Cerebellar cortex (tissue), 1 donor: ENCODE data around the gene GNG8.

Experiments
- DNase-seq: peaks from one replicate; pipeline ENCODE4 v3.0.0-alpha.2; 2015; ENCODE audit warnings: low spot score

Gene GNG8

DNA sequence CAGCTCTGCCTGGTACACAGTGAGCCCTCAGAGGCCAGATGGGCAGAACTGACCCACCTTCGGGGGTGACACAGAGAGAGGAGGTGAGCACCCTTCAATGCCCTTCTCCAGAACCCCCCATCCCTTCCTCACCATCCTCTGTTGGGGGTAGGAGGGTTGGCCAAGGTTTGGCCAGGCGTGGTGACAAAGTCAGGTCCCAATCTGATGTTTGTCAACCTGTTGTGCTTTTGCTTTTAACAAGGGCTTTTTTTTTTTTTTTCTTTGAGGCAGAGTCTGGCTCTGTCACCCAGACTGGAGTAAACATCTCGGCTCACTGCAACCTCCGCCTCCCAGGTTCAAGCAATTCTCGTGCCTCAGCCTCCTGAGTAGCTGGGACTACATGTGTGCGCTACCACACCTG lies 18.4 kb downstream of the GNG8 start:
- no peak for DNase-seq

GRCh38 chr19:46616631-46617322 lies 19.2 kb downstream of the GNG8 start:
- peak; percentile 71 for DNase-seq

DNA sequence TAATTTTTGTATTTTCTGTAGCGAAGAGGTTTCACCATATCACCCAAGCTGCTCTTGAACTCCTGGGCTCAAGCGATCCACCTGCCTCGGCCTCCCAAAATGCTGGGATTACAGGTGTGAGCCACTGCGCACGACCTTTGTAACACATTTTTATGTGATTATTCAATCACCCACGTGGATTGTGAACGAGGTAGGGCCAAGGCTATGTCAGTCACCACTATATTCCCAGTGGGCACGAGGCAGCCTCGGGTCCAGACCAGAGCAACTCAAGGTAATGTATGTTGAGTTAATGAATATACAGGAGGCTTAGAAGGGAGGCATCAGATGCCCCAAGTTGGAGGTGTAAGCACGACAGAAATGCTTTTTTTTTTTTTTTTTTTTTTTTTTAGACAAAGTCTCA lies 20.0 kb downstream of the GNG8 start:
- DNase-seq: no peak

DNA sequence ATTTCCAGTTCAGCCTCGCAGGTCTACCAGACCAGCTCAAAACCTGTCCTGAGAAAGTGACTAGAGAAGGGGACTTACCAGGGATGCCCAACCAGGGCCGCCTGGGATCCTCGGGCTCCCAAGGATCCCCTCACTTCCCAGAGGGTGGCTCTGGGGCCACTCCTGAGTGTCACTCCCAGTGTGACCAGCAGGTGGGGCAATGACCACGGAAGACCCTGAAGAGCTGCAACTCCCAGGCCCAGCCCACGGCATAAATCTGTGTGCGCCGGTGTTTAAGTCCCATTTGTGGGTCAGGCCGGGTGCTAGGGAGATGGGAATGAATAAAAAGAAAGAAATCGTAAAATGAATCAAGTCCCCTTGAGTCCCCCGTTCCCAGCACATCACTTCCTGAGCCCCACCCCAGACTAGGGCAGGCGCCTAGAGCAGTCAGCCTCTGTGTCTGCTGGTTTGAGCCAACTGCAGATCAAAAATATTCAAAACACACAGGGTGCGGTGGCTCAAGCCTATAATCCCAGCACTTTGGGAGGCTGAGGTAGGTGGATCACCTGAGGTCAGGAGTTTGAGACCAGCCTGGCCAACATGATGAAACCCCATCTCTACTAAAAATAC lies 21.8 kb downstream of the GNG8 start:
- DNase-seq: peak; percentile 85

- DNase-seq: no peak
Measured at GRCh38 chr19:46613525-46613924, 22.5 kb downstream of the GNG8 start.

DNA sequence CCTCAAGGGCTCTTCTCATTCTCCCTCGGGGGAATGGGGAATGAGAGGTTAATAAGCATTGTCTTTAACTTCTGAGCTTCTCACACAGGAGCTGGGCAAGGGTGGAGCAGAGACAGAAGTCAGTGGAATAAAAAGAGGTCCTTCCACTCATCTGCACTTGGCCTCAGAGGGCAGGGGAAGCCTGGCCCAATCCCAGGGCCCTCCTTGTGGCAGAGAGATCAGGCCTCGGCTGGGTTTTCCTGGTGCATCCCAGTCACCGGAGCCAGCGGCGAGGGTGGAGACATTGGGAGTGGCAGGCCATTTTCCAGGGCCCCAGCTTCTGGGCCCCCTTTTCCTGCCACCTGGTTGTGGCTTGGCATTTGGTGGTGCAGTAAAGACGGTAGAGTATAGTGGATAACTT lies 24.2 kb downstream of the GNG8 start:
- no peak for DNase-seq

DNA sequence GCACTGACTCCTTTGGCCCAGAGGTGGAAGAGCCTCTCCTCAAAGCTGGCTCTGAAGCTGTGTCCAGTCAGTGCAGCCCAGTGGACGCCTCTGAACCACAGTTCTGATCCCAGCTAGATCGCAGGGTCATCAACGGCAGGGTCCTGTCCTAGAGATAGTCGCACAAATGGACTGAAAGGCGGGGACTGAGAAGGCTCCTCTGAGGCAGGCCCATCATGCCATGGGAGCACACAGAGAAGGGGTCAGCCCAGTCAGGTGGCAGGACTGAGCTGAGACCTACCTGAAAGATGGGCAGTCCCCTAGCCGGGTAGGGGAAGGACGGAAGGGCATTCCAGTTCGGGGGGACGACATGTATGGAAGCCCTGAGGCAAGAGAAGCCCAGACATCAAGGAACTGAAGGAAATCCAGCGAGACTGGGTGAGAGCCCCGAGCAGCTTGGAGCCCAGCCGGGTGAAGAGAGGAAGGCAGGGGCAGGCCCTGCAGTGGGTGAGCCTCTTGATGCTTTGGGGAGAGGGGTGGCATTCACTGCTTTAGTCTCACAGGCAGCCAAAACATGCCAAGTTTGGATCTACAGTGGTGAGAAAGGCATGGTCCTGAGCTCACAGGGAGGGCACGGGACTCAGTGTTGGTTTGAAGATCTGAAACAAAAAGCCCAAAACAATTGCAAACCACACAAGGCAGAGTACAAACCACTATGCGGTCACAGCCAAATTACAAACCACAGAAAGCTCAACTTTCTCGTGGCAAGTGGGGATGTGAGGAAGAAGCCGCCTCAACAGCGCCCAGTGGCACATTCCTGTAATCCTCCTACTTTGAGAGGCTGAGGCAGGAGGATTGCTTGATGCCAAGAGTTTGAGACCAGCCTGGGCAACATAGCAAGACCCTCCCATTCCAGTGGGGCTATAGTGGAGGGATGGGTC lies 24.9 kb downstream of the GNG8 start:
- no peak for DNase-seq

- DNase-seq: no peak
Measured at GRCh38 chr19:46610413-46610775, 25.6 kb downstream of the GNG8 start.

DNA sequence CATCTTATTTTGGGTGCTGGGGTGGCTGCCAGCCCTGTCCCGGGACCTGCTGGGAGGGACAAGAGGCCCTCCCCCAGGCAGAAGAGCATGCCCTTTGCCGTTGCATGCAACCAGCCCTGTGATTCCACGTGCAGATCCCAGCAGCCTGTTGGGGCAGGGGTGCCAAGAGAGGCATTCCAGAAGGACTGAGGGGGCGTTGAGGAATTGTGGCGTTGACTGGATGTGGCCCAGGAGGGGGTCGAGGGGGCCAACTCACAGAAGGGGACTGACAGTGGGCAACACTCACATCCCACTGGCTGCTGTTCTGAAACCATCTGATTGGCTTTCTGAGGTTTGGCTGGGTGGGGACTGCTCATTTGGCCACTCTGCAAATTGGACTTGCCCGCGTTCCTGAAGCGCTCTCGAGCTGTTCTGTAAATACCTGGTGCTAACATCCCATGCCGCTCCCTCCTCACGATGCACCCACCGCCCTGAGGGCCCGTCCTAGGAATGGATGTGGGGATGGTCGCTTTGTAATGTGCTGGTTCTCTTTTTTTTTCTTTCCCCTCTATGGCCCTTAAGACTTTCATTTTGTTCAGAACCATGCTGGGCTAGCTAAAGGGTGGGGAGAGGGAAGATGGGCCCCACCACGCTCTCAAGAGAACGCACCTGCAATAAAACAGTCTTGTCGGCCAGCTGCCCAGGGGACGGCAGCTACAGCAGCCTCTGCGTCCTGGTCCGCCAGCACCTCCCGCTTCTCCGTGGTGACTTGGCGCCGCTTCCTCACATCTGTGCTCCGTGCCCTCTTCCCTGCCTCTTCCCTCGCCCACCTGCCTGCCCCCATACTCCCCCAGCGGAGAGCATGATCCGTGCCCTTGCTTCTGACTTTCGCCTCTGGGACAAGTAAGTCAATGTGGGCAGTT lies 26.2 kb downstream of the GNG8 start:
- DNase-seq: no peak

DNA sequence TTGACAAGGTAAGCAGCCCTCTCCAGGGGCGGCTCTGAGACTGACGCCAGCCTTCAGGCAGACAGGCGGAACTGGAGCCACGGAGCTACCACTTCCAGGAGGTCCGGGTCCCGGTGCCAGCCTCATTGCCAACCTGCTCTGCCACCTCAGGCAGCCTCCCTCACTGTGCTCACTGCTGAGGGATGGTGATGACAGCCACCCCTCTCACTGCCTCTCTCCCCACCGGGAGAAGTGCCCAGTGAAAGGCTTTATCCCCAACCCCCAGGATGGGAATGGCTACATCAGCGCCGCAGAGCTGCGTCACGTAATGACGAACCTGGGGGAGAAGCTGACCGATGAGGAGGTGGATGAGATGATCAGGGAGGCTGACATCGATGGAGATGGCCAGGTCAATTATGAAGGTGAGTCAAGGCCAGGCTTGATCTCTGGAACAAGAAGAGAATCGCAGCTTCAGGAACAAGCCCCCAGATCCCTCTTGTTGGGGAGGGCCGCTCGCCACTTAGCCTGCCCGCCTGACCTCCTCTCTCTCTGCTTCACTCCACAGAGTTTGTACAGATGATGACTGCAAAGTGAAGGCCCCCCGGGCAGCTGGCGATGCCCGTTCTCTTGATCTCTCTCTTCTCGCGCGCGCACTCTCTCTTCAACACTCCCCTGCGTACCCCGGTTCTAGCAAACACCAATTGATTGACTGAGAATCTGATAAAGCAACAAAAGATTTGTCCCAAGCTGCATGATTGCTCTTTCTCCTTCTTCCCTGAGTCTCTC lies 27.2 kb downstream of the GNG8 start:
- DNase-seq: no peak

GRCh38 chr19:46608178-46608577 lies 27.8 kb downstream of the GNG8 start:
- no peak for DNase-seq

GRCh38 chr19:46607448-46607841 lies 28.6 kb downstream of the GNG8 start:
- no peak for DNase-seq

- DNase-seq: no peak
Measured at GRCh38 chr19:46606681-46607447, 29.1 kb downstream of the GNG8 start.

DNA sequence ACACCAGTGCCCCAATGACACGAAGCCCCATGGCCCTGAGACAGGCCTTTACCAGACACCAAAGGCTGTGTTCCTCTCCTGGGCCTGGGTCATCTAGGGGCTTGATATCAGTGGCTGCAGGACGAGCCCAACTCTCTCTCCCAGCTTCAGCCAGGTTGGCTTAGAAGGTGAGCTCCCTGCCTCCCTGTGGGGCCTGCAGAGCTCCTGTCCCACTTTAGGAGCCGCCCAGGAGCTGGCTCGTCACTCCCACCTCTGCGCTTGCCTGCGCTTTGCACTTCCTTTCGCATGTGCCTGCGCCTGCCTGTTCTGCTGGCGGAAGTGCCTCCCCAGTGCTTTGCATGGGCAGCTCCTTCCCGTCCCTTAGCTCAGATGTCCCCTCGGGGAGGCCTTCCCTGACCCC lies 30.0 kb downstream of the GNG8 start:
- DNase-seq: no peak

GRCh38 chr19:46605356-46605821 lies 30.6 kb downstream of the GNG8 start:
- DNase-seq: no peak

- DNase-seq: no peak
Measured at GRCh38 chr19:46604781-46605355, 31.1 kb downstream of the GNG8 start.

DNA sequence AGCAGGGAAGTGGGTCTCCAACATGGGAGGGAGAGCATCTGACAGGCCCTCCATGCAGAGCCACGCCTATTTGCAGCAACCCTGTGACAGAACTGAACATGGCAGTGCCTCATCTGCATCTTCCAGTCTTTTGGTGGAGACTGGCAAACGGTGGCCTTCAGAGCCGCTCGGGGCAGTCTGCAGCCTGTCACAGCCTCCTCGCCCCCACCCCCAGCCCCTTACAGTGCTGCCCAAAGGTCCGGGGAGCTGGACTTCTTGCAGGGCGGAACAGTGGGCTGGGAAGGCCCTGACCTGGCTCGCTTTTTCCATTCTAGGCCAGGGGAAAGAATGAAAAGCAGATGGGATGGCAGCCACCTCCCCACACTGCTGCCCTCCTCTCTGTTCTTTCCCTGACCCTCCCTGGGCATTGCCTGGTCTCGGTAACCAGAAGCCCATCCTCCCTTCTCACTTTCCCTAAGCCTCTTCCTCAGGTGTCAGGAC lies 32.2 kb downstream of the GNG8 start:
- DNase-seq: no peak

- DNase-seq: no peak
Measured at GRCh38 chr19:46603195-46603637, 32.8 kb downstream of the GNG8 start.

- no peak for DNase-seq
Measured at GRCh38 chr19:46602392-46603194, 33.4 kb downstream of the GNG8 start.
